K562 (cell line): ENCODE measurements around the gene LDHAL6A. TPM values are rescaled to one million over a fixed set of nuclear protein-coding genes. Genes with fewer than 3 reads are reported as not detected.

Experiments
- ATAC-seq: fragments of 200-7000 bp; cut with Tn5 transposase; 3 replicates; pipeline ENCODE4 v1.9.1; 2020; ENCODE audit warnings: moderate library complexity
- BruUV-seq: library from RNA; stranded (reverse); fragments of 400-500 nt; replicated peaks from 2 replicates; lab custom pipeline; 2021; lab: Mats Ljungman, UMichigan
- CTCF ChIA-PET: fragments of 300-600 bp; formaldehyde crosslinking; extraction: SDS; loops from one replicate; lab custom pipeline; 2021; ENCODE audit warnings: low intra/inter-chr PET ratio; lab: Yijun Ruan, JAX
- POLR2A ChIA-PET: fragments of 300-600, 350-650 bp; sonication (Branson Sonifier 250); formaldehyde crosslinking; extraction: SDS; loops from one replicate; lab custom pipeline; 2021; ENCODE audit warnings: antibody characterized with exemption, inconsistent platforms; lab: Yijun Ruan, JAX
- DNase-seq, 4 experiments: peaks; one replicate each; pipeline versions ENCODE4 v3.0.0 to v3.0.0-alpha.2; 2011 to 2018; ENCODE audit warnings: low spot score in 3 of 4, mixed read lengths in 3 of 4; ENCODE audit errors: extremely low read depth in 1 of 4
- FAIRE-seq: peaks from 2 replicates; lab custom pipeline; 2011; peaks lifted over from hg19 to GRCh38; lab: Jason Lieb, UNC
- H2AFZ ChIP-seq: 2 replicates; pipeline ENCODE4 v1.6.0; 2011; ENCODE audit warnings: low read depth, low read length, control low read depth, inconsistent platforms
- H3K27ac ChIP-seq: fragments of 200-600 bp; 3 replicates; pipeline ENCODE4 v1.8.0; 2011; ENCODE audit warnings: low read depth, mild to moderate bottlenecking, control low read depth, inconsistent platforms, low read length, moderate library complexity, mixed read lengths; ENCODE audit errors: extremely low read depth
- H3K27me3 ChIP-seq, 2 experiments: fragments of 300-600 bp in 1 of 2; 2 replicates in 1 of 2; 3 replicates in 1 of 2; pipeline versions ENCODE4 v1.6.0 to v1.8.0; 2011; ENCODE audit warnings: inconsistent platforms in 2 of 2, low read length in 2 of 2, mild to moderate bottlenecking in 1 of 2, mixed read lengths in 1 of 2, moderate library complexity in 1 of 2; ENCODE audit not compliant: control insufficient read depth in 2 of 2, insufficient read depth in 2 of 2
- H3K36me3 ChIP-seq: fragments of 300-600 bp; 3 replicates; pipeline ENCODE4 v1.8.0; 2011; ENCODE audit warnings: mild to moderate bottlenecking, low read length, inconsistent platforms; ENCODE audit not compliant: control insufficient read depth, insufficient read depth
- H3K4me1 ChIP-seq, 2 experiments: fragments of 200-600 bp in 1 of 2; replicated peaks in 1 of 2; 2 replicates in 1 of 2; 3 replicates in 1 of 2; pipeline versions ENCODE4 v1.5.1 to v1.8.0; 2011; ENCODE audit warnings: inconsistent platforms in 2 of 2, low read length in 2 of 2, mild to moderate bottlenecking in 1 of 2, mixed read lengths in 1 of 2, moderate library complexity in 1 of 2; ENCODE audit not compliant: control insufficient read depth in 2 of 2, insufficient read depth in 2 of 2
- H3K4me2 ChIP-seq: 2 replicates; pipeline ENCODE4 v1.6.1; 2011; ENCODE audit warnings: low read length, control low read depth, inconsistent platforms, mixed read lengths; ENCODE audit not compliant: insufficient read depth
- H3K4me3 ChIP-seq: fragments of 200-600 bp; sonication (generic), shearing (Covaris generic); 2 replicates; pipeline ENCODE4 v1.5.1; 2016; ENCODE audit warnings: control low read depth, inconsistent platforms
- H3K79me2 ChIP-seq: fragments of 200-600 bp; 3 replicates; pipeline ENCODE4 v1.8.0; 2011; ENCODE audit warnings: low read length, inconsistent platforms; ENCODE audit not compliant: control insufficient read depth, insufficient read depth
- H3K9ac ChIP-seq, 2 experiments: 2 replicates each; pipeline versions ENCODE4 v1.6.0 to v1.6.1; 2011; ENCODE audit warnings: low read depth in 2 of 2, low read length in 2 of 2, control low read depth in 1 of 2, inconsistent platforms in 1 of 2, mild to moderate bottlenecking in 1 of 2, mixed read lengths in 1 of 2; ENCODE audit not compliant: insufficient read depth in 1 of 2
- H3K9me1 ChIP-seq: one replicate; pipeline ENCODE4 v1.6.0; 2011; ENCODE audit warnings: inconsistent platforms, mild to moderate bottlenecking, low read length, moderate library complexity; ENCODE audit not compliant: control insufficient read depth, insufficient read depth
- H3K9me3 ChIP-seq: replicated peaks from 2 replicates; pipeline ENCODE4 v1.5.1; 2011; ENCODE audit warnings: low read depth, low read length, inconsistent platforms; ENCODE audit not compliant: control insufficient read depth, insufficient read depth
- H4K20me1 ChIP-seq: replicated peaks from 2 replicates; pipeline ENCODE4 v1.6.1; 2011; ENCODE audit warnings: low read length, inconsistent platforms, mixed read lengths; ENCODE audit not compliant: control insufficient read depth, insufficient read depth
- CSDE1 ChIP-seq, 2 experiments: fragments of 450-650 bp; IDR thresholded peaks; 2 replicates each; pipeline ENCODE4 v1.6.1; 2016; ENCODE audit warnings: mild to moderate bottlenecking in 1 of 2
- MTF1 ChIP-seq: fragments of 250-450 bp; sonication (Bioruptor Pico); IDR thresholded peaks from 2 replicates; pipeline ENCODE4 v1.9.0; 2021; ENCODE audit warnings: moderate library complexity, mild to moderate bottlenecking, inconsistent platforms, borderline replicate concordance
- NELFE ChIP-seq: IDR thresholded peaks from 2 replicates; pipeline ENCODE4 v1.6.1; 2011; ENCODE audit warnings: mild to moderate bottlenecking; ENCODE audit not compliant: insufficient read depth, insufficient read length
- NR3C1 ChIP-seq: sonication (generic); formaldehyde crosslinking; IDR thresholded peaks from 2 replicates; pipeline ENCODE4 v1.8.1; 2022; ENCODE audit warnings: missing genetic modification reagents
- RBM17 ChIP-seq: fragments of 200-400 bp; formaldehyde crosslinking; IDR thresholded peaks from 2 replicates; pipeline ENCODE4 v1.6.1; 2017; ENCODE audit warnings: low read depth, mild to moderate bottlenecking, low read length, borderline replicate concordance
- ZNF140 ChIP-seq: fragments of 250-450 bp; sonication (Bioruptor Pico); IDR thresholded peaks from 2 replicates; pipeline ENCODE4 v1.8.0; 2021; ENCODE audit warnings: moderate library complexity, mild to moderate bottlenecking, inconsistent platforms
- ZNF586 ChIP-seq: fragments of 450-650 bp; formaldehyde crosslinking; conservative IDR thresholded peaks from 2 replicates; pipeline ENCODE4 v1.4.0; 2020; ENCODE audit warnings: mild to moderate bottlenecking, moderate library complexity
- WGBS: fragments of 100-300 bp; shearing (Covaris generic); methylation state at CpG from one replicate; pipeline ENCODE4 v1.1.6; 2016; ENCODE audit warnings: low coverage, mixed read lengths; ENCODE audit not compliant: insufficient coverage; ENCODE audit errors: missing lambda C conversion rate; 5-methylcytosine and 5-hydroxymethylcytosine counted together
- in situ Hi-C: fragments of 300-500 bp; cut with MboI; formaldehyde crosslinking; loops from 4 replicates; pipeline ENCODE4 v1.15.0; 2018; ENCODE audit warnings: inconsistent platforms, mixed read lengths
- intact Hi-C: fragments of 100-400 bp; cut with micrococcal nuclease; formaldehyde crosslinking; loops from 2 replicates; pipeline ENCODE4 v1.14.2; 2022
- polyA plus RNA-seq, 8 experiments: library from polyadenylated mRNA; depleted of rRNA in 4 of 8; stranded (reverse) in 5 of 8; unstranded in 3 of 8; fragments of >200 nt; fragmentation: Nextera tagmentation in 2 of 8; fragmentation: Illumina TruSeq in 1 of 8; extraction: Ambion mirVana in 2 of 8; extraction: Trizol in 1 of 8; gene quantifications; 2 replicates each; pipeline versions ENCODE4 v1.2.1 to v1.2.3, GENCODE V29; 2011 to 2014; ENCODE audit warnings: inconsistent platforms in 1 of 8, missing spikeins in 1 of 8
- total RNA-seq, 7 experiments: library from RNA; depleted of rRNA in 6 of 7; stranded (reverse); fragments of >200 nt in 6 of 7; fragmentation: Illumina TruSeq in 2 of 7; extraction: Trizol in 2 of 7; gene quantifications; 2 replicates each; pipeline versions ENCODE4 v1.2.1 to v1.2.3, GENCODE V29; 2011 to 2021; ENCODE audit warnings: low replicate concordance in 1 of 7
- TF ChIP-seq, protein P1 (sequence below): fragments of 250-450 bp; sonication (Bioruptor Pico); IDR thresholded peaks from 2 replicates; pipeline ENCODE4 v1.8.0; 2022; ENCODE audit warnings: moderate library complexity, mild to moderate bottlenecking, inconsistent platforms
- TF ChIP-seq, protein P2 (sequence below): IDR thresholded peaks from 3 replicates; pipeline ENCODE4 v1.6.1; 2011; ENCODE audit warnings: borderline replicate concordance, mild to moderate bottlenecking; ENCODE audit not compliant: insufficient read length, insufficient read depth
- TF ChIP-seq, protein P3 (sequence below): sonication (generic); IDR thresholded peaks from 2 replicates; pipeline ENCODE4 v1.6.1; 2016

LDHAL6A gene
- total and polyA plus RNA-seq, 9 of the 15 experiments (the other 6 are each of a cell fraction or from before 2014, with no cell fraction given): 0.04 TPM; not detected in 8

DNA sequence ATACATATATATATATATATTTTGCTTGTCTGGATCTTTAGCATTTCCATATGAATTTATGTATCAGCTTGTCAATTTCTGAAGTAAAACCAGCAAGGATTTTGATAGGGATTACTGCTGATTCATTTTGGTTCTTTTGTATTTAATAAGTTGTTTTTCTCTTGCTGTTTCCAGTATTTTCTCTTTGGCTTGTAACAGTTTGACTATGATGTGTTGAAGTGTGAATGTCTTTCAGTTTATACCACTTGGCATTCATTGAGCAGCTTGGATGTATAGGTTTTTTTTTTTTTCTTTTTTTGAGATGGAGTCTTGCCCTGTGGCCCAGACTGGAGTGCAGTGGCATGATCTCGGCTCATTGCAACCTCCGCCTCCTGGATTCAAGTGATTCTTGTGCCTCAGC, 12.4 kb downstream of the LDHAL6A start:
- DNase-seq (no peak), FAIRE-seq (no peak), ATAC-seq (no peak)
- Histone ChIP-seq H2AFZ (no peak overlapping the region), H3K9ac (no peak overlapping the region), H3K36me3 (no peaks in the 10 kb centered on the region), H3K4me2 (no peak overlapping the region), H3K9me1 (no peaks in the 10 kb centered on the region), H3K79me2 (no peaks in the 10 kb centered on the region), H3K4me3 (no peak overlapping the region), H3K27ac (no peak overlapping the region), H3K27me3 (peaks cover 0 to 1% of the 10 kb centered on the region in 2 experiments; a peak in 2 of 5 replicates), H3K9me3 (no peaks in the 10 kb centered on the region), H3K4me1 (no peaks in the 10 kb centered on the region), H4K20me1 (no peaks in the 10 kb centered on the region)
- intact Hi-C loops (no loop called here), in situ Hi-C loops (no loop called here)
- no TSS peak for BruUV-seq
- ChIA-PET CTCF (no interaction called here), POLR2A (interaction anchor here (0.6 to 1.6 kb wide), 3 partner anchors 15 to 320 kb away, joined by 3 to 4 read pairs (median 3); no protein-coding TSS in a partner anchor)
- TF ChIP-seq, protein P1, sequence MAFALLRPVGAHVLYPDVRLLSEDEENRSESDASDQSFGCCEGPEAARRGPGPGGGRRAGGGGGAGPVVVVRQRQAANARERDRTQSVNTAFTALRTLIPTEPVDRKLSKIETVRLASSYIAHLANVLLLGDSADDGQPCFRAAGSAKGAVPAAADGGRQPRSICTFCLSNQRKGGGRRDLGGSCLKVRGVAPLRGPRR (CRISPR knock-in tag): no peak
- TF ChIP-seq, protein P2, sequence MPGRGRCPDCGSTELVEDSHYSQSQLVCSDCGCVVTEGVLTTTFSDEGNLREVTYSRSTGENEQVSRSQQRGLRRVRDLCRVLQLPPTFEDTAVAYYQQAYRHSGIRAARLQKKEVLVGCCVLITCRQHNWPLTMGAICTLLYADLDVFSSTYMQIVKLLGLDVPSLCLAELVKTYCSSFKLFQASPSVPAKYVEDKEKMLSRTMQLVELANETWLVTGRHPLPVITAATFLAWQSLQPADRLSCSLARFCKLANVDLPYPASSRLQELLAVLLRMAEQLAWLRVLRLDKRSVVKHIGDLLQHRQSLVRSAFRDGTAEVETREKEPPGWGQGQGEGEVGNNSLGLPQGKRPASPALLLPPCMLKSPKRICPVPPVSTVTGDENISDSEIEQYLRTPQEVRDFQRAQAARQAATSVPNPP: no peak
- TF ChIP-seq RBM17 (no peak), MTF1 (no peak), ZNF140 (CRISPR knock-in tag) (no peak), NELFE (no peak), CSDE1 (IDR thresholded peaks at IDR 0.05) (no peak), ZNF586 (CRISPR knock-in tag) (no peak), NR3C1 (CRISPR knock-in tag) (no peak)
- TF ChIP-seq, protein P3, sequence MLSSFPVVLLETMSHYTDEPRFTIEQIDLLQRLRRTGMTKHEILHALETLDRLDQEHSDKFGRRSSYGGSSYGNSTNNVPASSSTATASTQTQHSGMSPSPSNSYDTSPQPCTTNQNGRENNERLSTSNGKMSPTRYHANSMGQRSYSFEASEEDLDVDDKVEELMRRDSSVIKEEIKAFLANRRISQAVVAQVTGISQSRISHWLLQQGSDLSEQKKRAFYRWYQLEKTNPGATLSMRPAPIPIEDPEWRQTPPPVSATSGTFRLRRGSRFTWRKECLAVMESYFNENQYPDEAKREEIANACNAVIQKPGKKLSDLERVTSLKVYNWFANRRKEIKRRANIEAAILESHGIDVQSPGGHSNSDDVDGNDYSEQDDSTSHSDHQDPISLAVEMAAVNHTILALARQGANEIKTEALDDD: no peak
- WGBS: no CpG with 5 or more reads among the region's 2 CpGs
